Measurements from ENCODE around the gene SNX18. TPM values are rescaled to one million over a fixed set of nuclear protein-coding genes. Genes with fewer than 3 reads are reported as not detected.

The SNX18 gene
- total and polyA plus RNA-seq, 2 experiments from 2014 or later = 4.7 to 33.0 TPM

DNA sequence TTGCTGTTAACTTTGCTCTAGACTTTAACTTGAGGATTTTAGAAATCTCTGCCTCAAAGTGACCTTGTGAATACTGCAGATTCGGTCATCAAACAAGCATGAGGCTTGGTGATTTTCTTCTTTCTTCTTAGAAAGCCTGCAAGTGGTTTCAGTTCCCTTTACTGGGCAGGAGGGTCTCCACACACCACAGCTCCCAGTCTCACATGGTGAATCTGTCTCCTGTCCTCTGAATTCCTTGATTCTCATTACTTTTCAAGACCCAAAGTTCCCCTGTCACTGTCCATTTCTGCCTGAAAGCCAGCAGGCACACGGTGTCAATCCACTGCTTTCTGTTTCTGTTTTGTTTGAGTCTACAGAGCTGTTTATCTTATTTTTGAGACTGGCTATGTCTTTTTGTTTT lies 47.9 kb upstream of the SNX18 start:
- Histone ChIP-seq H3K4me3 (no peak overlapping the region), H3K4me1 (ENCODE audit: insufficient read depth) (no peaks in the 10 kb centered on the region), H3K79me2 (replicated peaks; ENCODE audit: insufficient read depth) (no peaks in the 10 kb centered on the region), H2AFZ (no peak overlapping the region; the same call in 1 of the 2 replicates), H3F3A (replicated peaks; ENCODE audit: low read depth) (no peaks in the 10 kb centered on the region), H3K27ac (ENCODE audit: low read depth) (no peak overlapping the region), H3K27me3 (ENCODE audit: insufficient read depth) (no peaks in the 10 kb centered on the region), H3K36me3 (ENCODE audit: insufficient read depth) (no peaks in the 10 kb centered on the region), H3K4me2 (no peak overlapping the region), H4K20me1 (replicated peaks; ENCODE audit: insufficient read depth) (no peaks in the 10 kb centered on the region), H3K9me2 (ENCODE audit: insufficient read depth) (no peaks in the 10 kb centered on the region)
- no peak for TF ChIP-seq JUNB (IDR thresholded peaks at IDR 0.05; ENCODE audit: unreplicated experiment)
- TF ChIP-seq, protein P1, sequence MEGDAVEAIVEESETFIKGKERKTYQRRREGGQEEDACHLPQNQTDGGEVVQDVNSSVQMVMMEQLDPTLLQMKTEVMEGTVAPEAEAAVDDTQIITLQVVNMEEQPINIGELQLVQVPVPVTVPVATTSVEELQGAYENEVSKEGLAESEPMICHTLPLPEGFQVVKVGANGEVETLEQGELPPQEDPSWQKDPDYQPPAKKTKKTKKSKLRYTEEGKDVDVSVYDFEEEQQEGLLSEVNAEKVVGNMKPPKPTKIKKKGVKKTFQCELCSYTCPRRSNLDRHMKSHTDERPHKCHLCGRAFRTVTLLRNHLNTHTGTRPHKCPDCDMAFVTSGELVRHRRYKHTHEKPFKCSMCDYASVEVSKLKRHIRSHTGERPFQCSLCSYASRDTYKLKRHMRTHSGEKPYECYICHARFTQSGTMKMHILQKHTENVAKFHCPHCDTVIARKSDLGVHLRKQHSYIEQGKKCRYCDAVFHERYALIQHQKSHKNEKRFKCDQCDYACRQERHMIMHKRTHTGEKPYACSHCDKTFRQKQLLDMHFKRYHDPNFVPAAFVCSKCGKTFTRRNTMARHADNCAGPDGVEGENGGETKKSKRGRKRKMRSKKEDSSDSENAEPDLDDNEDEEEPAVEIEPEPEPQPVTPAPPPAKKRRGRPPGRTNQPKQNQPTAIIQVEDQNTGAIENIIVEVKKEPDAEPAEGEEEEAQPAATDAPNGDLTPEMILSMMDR (conservative IDR thresholded peaks at IDR 0.05; ENCODE audit: low read depth in 2 of 2) = no peak
- TF ChIP-seq NANOG (IDR thresholded peaks at IDR 0.05; ENCODE audit: borderline replicate concordance) = no peak
- no peak for TF ChIP-seq CREB1 (CRISPR knock-in tag; IDR thresholded peaks at IDR 0.05; ENCODE audit: low read depth)
- no peak for TF ChIP-seq STAT1 (IDR thresholded peaks at IDR 0.05; ENCODE audit: unreplicated experiment)
- TF ChIP-seq, protein P2, sequence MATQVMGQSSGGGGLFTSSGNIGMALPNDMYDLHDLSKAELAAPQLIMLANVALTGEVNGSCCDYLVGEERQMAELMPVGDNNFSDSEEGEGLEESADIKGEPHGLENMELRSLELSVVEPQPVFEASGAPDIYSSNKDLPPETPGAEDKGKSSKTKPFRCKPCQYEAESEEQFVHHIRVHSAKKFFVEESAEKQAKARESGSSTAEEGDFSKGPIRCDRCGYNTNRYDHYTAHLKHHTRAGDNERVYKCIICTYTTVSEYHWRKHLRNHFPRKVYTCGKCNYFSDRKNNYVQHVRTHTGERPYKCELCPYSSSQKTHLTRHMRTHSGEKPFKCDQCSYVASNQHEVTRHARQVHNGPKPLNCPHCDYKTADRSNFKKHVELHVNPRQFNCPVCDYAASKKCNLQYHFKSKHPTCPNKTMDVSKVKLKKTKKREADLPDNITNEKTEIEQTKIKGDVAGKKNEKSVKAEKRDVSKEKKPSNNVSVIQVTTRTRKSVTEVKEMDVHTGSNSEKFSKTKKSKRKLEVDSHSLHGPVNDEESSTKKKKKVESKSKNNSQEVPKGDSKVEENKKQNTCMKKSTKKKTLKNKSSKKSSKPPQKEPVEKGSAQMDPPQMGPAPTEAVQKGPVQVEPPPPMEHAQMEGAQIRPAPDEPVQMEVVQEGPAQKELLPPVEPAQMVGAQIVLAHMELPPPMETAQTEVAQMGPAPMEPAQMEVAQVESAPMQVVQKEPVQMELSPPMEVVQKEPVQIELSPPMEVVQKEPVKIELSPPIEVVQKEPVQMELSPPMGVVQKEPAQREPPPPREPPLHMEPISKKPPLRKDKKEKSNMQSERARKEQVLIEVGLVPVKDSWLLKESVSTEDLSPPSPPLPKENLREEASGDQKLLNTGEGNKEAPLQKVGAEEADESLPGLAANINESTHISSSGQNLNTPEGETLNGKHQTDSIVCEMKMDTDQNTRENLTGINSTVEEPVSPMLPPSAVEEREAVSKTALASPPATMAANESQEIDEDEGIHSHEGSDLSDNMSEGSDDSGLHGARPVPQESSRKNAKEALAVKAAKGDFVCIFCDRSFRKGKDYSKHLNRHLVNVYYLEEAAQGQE (IDR thresholded peaks at IDR 0.05; ENCODE audit: unreplicated experiment) = no peak
- TF ChIP-seq ZNF114 (CRISPR knock-in tag; IDR thresholded peaks at IDR 0.05) = no peak
- TF ChIP-seq, protein P3, sequence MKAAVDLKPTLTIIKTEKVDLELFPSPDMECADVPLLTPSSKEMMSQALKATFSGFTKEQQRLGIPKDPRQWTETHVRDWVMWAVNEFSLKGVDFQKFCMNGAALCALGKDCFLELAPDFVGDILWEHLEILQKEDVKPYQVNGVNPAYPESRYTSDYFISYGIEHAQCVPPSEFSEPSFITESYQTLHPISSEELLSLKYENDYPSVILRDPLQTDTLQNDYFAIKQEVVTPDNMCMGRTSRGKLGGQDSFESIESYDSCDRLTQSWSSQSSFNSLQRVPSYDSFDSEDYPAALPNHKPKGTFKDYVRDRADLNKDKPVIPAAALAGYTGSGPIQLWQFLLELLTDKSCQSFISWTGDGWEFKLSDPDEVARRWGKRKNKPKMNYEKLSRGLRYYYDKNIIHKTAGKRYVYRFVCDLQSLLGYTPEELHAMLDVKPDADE (IDR thresholded peaks at IDR 0.05) = no peak
- TF ChIP-seq POLR2AphosphoS5 (IDR thresholded peaks at IDR 0.05; ENCODE audit: low read depth) = no peak
- no peak for TF ChIP-seq EZH2 (IDR thresholded peaks at IDR 0.05; ENCODE audit: low read depth, unreplicated experiment)
- Mint-ChIP-seq H3K9me3 (no peaks in the 10 kb centered on the region), H3K27me3 (ENCODE audit: insufficient read depth, low read depth, poor library complexity) (no peaks in the 10 kb centered on the region), H3K36me3 (ENCODE audit: low read depth) (no peaks in the 10 kb centered on the region), H3K4me1 (no peaks in the 10 kb centered on the region), H3K4me3 (no peak overlapping the region), H3K27ac (no peak overlapping the region)
- no peak for DNase-seq (ENCODE audit: low spot score)
- no peak for ATAC-seq

DNA sequence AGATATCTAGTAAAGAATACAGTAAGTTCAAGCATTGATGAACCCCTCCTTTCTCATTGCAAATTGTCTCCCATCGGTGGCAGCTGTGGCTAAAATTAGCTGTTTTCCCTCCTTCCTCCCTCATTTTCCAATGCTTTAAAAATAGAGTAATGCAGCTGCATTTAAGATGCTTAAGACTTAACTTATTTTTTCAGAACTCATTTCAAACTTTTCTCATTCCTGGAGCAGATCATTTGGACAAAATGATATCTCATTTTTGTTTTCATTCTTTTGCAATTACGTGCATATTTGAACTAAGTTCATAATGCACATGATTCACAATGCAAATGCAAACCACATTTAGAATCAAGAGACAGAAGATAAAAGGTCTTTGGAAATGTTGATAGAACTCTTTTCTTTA lies 47.4 kb upstream of the SNX18 start:
- no peak for ATAC-seq
- no peak overlapping the region for H3K4me3 ChIP-seq
- no peak for TF ChIP-seq STAT1 (IDR thresholded peaks at IDR 0.05; ENCODE audit: unreplicated experiment)
- TF ChIP-seq, protein P4, sequence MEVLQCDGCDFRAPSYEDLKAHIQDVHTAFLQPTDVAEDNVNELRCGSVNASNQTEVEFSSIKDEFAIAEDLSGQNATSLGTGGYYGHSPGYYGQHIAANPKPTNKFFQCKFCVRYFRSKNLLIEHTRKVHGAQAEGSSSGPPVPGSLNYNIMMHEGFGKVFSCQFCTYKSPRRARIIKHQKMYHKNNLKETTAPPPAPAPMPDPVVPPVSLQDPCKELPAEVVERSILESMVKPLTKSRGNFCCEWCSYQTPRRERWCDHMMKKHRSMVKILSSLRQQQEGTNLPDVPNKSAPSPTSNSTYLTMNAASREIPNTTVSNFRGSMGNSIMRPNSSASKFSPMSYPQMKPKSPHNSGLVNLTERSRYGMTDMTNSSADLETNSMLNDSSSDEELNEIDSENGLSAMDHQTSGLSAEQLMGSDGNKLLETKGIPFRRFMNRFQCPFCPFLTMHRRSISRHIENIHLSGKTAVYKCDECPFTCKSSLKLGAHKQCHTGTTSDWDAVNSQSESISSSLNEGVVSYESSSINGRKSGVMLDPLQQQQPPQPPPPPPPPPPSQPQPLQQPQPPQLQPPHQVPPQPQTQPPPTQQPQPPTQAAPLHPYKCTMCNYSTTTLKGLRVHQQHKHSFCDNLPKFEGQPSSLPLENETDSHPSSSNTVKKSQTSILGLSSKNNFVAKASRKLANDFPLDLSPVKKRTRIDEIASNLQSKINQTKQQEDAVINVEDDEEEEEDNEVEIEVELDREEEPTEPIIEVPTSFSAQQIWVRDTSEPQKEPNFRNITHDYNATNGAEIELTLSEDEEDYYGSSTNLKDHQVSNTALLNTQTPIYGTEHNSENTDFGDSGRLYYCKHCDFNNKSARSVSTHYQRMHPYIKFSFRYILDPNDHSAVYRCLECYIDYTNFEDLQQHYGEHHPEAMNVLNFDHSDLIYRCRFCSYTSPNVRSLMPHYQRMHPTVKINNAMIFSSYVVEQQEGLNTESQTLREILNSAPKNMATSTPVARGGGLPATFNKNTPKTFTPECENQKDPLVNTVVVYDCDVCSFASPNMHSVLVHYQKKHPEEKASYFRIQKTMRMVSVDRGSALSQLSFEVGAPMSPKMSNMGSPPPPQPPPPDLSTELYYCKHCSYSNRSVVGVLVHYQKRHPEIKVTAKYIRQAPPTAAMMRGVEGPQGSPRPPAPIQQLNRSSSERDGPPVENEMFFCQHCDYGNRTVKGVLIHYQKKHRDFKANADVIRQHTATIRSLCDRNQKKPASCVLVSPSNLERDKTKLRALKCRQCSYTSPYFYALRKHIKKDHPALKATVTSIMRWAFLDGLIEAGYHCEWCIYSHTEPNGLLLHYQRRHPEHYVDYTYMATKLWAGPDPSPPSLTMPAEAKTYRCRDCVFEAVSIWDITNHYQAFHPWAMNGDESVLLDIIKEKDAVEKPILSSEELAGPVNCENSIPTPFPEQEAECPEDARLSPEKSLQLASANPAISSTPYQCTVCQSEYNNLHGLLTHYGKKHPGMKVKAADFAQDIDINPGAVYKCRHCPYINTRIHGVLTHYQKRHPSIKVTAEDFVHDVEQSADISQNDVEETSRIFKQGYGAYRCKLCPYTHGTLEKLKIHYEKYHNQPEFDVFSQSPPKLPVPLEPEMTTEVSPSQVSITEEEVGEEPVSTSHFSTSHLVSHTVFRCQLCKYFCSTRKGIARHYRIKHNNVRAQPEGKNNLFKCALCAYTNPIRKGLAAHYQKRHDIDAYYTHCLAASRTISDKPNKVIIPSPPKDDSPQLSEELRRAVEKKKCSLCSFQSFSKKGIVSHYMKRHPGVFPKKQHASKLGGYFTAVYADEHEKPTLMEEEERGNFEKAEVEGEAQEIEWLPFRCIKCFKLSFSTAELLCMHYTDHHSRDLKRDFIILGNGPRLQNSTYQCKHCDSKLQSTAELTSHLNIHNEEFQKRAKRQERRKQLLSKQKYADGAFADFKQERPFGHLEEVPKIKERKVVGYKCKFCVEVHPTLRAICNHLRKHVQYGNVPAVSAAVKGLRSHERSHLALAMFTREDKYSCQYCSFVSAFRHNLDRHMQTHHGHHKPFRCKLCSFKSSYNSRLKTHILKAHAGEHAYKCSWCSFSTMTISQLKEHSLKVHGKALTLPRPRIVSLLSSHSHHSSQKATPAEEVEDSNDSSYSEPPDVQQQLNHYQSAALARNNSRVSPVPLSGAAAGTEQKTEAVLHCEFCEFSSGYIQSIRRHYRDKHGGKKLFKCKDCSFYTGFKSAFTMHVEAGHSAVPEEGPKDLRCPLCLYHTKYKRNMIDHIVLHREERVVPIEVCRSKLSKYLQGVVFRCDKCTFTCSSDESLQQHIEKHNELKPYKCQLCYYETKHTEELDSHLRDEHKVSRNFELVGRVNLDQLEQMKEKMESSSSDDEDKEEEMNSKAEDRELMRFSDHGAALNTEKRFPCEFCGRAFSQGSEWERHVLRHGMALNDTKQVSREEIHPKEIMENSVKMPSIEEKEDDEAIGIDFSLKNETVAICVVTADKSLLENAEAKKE (CRISPR knock-in tag; IDR thresholded peaks at IDR 0.05) = no peak

More for the DNA sequence above, 47.4 kb upstream of the SNX18 start:
- H3K27ac Mint-ChIP-seq = no peak overlapping the region
- DNase-seq (ENCODE audit: low spot score) = no peak
- Histone ChIP-seq H3K36me3 (ENCODE audit: insufficient read depth) (no peaks in the 10 kb centered on the region), H2AFZ (no peak overlapping the region), H3K4me1 (ENCODE audit: insufficient read depth) (no peaks in the 10 kb centered on the region), H3K9me2 (ENCODE audit: insufficient read depth) (no peaks in the 10 kb centered on the region), H3K27me3 (ENCODE audit: insufficient read depth) (no peaks in the 10 kb centered on the region), H4K20me1 (replicated peaks; ENCODE audit: insufficient read depth) (no peaks in the 10 kb centered on the region), H3K27ac (ENCODE audit: low read depth) (no peak overlapping the region), H3F3A (replicated peaks; ENCODE audit: low read depth) (no peaks in the 10 kb centered on the region), H3K79me2 (replicated peaks; ENCODE audit: insufficient read depth) (no peaks in the 10 kb centered on the region), H3K4me2 (no peak overlapping the region)
- H3K4me3 Mint-ChIP-seq = no peak overlapping the region
- H3K4me1 Mint-ChIP-seq = no peaks in the 10 kb centered on the region
- no peaks in the 10 kb centered on the region for H3K36me3 Mint-ChIP-seq (ENCODE audit: low read depth)
- no peaks in the 10 kb centered on the region for H3K9me3 Mint-ChIP-seq
- H3K27me3 Mint-ChIP-seq (ENCODE audit: insufficient read depth, low read depth, poor library complexity) = no peaks in the 10 kb centered on the region

All from GM23338 (cell line).